ENCODE data around the gene MYO18A.
"Not testable (repeated sequence)": the region's sequence is repeated elsewhere in the genome, so short reads cannot be mapped to it uniquely, and the experiment has no call there.

MYO18A gene

DNA sequence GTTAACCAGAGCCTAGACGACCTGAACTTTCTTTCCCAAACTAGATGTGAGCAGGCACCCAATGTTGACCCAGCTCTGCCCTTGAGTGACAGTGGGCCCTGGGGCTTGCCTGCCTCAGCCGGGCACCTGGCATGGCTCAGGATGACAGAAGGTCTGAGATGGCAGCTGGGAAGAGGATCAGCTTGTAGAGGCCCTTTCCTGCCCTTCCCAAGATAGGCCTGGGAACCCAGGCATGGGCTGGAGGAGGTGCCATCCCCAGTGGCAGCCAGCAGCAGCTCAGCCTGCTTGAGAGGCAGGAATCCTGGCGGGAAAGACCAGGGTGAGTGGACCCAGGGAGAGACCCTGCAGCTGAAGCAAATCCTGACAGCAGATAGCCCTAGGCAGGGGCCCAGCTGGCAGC, 78.2 kb downstream of the MYO18A start:
- DNase-seq: no peak

DNA sequence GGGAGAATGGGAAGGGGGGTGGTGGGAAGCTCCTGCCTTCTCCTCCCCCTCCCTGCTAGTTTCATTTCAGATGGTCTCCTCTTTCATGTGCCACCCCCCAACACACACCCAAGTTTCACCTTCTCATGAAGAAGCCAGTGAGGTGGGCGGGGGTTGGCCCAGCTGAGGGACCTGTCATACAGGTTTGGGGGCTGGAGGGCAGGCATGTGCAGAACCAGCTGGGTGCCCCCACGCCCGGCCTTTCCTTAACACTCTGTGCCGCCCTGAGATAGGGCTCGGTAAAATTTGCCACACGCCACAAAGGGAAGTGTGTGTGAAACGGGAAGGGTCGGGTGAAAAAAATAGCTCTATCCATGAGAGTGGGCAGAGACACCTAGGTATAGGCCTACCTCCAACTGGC, 79.9 kb downstream of the MYO18A start:
- no peak for DNase-seq

- DNase-seq: no peak
Measured at GRCh38 chr17:29099527-29099926, 80.7 kb downstream of the MYO18A start.

DNA sequence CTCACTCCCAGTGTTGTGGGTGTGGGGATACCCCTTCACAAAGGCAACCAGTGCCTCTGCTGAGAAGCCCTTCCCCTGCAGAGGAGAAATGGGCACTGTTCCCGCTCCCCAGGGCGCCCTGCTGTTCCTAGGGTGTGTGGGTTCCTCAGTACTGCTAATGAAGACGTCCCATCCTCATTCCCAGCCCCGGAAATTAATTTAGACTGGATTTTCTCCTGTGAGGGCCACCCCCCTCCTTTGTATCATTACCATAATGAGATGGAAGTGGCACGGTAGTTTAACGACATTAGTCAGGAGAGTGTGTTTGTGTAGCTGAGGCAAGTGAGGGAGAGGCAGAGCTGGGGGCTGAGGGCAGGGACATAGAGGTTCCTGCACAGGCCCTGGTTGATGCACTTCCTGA, 84.1 kb downstream of the MYO18A start:
- DNase-seq: no peak

DNA sequence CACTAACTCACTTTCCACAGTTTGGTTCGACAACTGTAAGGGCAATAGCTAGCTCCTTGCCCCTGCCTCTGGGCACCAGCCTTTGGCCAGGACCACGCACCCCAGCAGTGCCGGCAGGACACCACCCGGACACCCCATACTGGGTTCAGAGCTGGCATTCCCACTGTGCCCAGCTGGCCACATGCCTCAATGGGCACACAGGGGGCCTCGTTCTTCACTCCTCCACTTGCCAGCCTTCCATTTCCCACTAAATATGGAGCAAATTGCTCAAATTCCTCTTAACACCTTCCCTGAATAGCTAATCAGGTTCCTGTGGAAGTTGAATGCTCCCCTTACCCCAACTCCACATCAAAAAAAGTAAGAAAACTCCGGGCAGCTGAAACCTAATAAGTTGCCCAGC, 84.8 kb downstream of the MYO18A start:
- no peak for DNase-seq

DNA sequence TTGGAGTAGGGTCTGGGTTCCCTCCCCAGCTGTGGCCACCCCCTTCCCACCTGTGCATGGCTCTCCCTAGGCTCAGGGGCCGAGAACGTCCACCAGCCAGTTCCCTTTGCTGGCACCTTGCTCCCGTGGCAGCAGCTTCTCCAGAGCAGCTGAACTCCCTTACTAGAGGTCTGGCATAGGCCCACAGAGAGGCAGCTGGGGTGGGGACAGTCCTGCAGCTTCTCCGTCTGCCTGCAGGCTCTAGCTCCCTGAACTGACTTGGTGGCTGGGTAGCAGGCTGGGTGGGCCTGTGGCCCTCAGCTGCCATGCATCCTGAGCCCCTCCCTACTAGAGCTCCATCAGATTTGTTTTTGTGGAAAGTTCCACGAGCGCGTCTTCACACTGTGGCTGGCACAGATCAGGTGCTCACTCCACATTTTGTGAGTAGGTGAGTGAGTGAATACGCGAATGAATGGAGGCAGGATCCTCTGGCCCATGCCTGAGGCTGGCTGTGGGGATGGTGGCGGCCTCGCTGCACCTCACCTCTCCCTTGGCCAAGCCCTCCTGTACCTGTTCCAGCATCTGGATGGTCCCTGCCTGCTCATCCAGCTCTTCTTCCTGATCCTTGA, 86.0 kb downstream of the MYO18A start:
- DNase-seq: peak in 1 of 2 experiments; percentile 56

- no peak for DNase-seq
Measured at GRCh38 chr17:29093090-29093871, 86.9 kb downstream of the MYO18A start.

DNA sequence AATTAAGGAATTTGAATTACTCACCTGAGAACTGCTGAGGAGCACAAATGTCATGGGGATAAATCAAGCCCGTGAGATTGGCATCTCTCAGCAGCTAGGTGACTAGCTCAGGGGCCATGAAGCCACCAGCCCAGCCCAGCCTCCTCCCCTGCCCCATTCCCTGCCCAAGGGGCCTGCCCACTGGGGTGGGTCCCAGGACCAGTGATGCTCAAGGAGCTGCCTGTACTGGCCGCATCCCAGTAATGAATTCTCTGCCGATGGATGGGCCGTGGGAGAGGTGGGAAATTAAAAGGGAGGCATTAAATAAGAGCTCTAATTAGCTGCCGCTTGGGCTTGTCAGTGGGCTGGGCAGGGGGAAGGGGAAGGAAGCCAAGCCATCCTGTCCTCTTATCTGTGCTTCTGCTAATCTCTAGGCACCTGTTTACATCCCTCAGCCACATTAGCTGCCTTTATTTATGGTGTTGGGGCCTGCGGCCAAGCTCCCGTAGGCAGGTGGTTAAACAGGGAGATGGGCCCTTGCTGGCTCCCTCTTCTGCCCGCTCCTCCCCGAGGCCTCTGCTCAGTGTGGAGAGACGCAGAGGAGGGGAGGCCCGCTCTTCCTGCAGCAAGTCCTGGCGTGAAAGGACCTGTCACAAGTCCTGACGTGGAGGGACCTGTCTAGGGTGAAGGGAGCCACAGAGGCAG, 88.5 kb downstream of the MYO18A start:
- DNase-seq: peak in 1 of 2 experiments; percentile 31

GRCh38 chr17:29090750-29091605, 89.2 kb downstream of the MYO18A start:
- DNase-seq: no peak

DNA sequence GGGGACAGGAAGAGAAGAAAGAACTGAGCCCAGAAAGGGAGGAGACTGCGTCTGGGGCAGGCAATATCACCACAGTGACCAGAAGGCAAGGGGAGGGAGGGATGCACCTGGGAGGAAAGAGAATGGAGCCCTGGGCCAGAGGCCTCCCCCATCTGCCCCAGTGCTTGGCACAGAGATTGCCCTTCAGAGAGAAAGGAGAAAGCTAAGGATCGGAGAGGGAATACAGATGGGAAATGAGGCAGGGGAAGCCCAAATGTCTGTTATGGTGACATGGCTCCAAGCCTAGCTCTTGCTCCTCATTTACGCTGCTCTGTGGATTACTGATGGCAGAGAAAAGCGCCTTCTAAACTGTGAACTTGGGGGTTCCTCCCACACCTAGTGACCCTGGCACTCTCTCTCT, 90.1 kb downstream of the MYO18A start:
- no peak for DNase-seq

DNA sequence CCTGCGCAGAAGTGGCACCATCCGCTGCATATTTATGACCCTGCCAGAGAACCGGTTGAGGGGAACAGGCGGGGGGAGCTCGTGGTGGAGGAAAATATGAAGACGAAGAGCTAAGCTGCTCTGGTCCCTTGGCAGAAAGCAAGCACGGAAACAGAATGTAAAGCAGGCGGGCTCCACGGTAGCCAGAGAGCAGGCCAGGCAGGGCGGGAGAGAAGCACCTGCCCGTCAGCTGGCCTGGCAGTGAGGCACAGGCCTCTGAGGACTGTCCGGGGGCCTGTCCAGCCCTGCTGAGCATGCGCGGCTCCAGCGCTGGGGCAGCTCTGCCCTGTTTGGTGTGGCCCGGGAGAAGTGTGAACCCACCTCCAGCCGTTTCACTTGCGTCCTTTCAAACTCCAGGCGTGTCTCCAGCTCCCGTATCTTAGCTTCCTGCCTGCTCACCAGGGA, 90.6 kb downstream of the MYO18A start:
- DNase-seq: peak; percentile 54 to 72

- not testable (repeated sequence) for DNase-seq
Measured at GRCh38 chr17:29088782-29089181, 91.4 kb downstream of the MYO18A start.

DNA sequence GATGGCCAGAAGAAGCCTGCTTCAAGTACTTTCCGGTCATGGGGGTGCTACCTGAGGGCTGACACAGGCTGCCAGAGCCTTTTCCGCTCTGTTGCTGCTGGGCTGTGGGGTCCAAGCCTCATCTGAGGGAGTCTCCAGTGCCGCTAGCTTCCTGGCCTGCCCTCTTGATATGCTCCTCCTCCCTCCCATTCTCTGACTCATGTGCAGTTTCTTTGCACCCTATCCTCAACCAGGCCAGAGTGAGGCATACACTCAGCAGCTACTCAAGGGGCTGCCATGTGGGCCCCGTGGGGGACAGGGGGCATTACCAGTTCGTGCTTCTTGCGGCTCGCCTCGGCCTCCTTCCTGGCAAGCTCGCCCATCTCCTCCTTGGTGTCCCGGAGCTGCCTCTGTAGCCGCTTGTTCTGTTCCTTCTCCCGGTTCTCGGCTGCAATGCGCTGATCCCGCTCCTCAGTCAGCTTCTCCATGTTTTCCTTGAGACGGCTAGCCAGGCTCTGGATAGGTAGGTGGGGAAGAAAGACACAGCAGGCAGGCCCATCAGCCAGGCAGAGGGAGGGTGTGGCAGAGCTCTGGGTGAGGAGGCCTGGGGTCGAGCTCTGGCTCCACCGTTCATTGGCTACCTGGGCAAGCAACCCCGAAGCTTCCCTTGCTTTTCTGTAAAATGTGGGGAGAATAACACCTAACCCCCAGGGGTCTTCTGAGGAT, 93.4 kb downstream of the MYO18A start:
- DNase-seq: no peak

- no peak for DNase-seq
Measured at GRCh38 chr17:29085223-29085622, 95.0 kb downstream of the MYO18A start.

- DNase-seq: no peak
Measured at GRCh38 chr17:29084541-29085146, 95.6 kb downstream of the MYO18A start.

DNA sequence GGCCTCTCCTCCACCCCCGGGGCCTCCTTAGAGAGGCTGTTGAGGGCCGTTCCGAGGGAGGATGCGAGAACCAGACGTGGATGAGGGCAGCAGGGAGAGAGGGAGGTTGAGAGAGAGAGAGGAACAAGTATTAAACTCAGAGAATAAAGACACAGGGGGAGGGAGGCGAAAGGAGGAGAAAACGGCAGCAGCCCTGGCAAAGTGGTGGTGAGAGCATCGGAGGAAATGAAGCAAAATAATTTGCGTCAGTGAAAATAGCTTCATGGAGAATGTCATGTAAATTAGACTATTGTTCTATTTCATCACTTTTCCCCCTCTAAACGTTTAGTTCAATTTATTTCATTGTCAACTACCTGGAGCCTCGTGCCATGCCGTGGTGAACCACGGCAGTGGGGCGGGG, 99.2 kb downstream of the MYO18A start:
- no peak for DNase-seq

GRCh38 chr17:29080323-29080722, 99.9 kb downstream of the MYO18A start:
- DNase-seq: no peak

- no peak for DNase-seq
Measured at GRCh38 chr17:29079887-29080286, 100.3 kb downstream of the MYO18A start.

DNA sequence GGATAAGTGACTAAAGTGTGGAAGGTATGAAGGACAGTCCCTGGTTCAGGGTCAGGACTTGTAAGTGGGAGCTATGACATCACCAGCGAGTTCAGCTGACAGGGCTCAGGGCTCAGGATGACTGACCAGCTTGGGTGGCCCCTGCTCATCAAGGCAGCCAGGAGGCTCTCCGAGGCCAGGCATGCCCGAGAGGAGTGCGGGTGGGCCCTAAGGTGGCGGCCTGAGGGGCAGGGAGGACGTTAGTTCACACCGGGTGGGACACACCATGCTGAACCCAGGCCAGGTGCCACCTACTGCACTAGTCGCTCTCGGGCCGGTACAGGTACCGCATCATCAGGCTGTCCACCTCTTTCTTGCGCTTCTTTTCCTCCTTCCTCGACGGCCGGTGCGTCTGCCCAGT, 100.8 kb downstream of the MYO18A start:
- no peak for DNase-seq

GRCh38 chr17:29078183-29079045, 101.8 kb downstream of the MYO18A start:
- no peak for DNase-seq

- no peak for DNase-seq
Measured at GRCh38 chr17:29077320-29077719, 102.9 kb downstream of the MYO18A start.
